ENCODE data around the gene NRG3.
"Not testable (repeated sequence)": the region's sequence is repeated elsewhere in the genome, so short reads cannot be mapped to it uniquely, and the experiment has no call there.

The NRG3 gene

DNA sequence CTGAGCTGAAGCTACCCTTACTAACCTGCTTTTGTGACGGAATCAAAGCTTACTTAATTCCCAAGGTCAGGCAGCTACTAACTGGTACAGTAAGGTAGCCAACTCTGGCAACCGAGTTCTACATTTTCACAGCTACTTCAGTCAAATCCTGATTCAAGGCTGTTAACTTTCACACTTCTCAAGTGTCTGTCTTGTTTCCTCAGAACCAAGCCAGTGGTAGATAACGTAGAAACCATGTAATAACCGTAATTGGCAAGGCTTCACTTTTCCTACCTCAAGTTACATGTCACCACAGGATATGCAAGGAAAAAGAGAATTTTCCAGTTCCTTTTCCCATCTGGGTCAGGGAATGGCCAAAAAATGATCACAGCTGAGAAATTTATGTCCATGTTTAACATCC, 746.7 kb downstream of the NRG3 start:
- no peak for DNase-seq

DNA sequence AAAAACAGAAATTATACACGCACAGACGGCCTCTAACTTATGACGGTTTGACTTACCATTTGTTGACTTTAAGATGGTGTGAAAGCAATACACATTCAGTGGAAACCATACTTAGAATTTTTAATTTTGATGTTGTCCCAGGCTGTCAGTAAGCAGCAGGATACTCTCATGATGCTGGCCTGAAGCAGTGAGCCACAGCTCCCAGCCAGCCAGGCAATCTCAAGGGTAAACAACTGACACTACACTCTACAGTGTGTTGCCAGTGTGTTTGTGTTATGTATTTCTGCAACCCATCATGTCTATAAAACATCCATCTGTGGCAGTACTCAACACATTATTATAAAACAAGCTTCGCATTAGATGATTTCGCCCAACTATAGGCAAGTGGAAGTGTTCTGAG, 747.5 kb downstream of the NRG3 start:
- no peak for DNase-seq

DNA sequence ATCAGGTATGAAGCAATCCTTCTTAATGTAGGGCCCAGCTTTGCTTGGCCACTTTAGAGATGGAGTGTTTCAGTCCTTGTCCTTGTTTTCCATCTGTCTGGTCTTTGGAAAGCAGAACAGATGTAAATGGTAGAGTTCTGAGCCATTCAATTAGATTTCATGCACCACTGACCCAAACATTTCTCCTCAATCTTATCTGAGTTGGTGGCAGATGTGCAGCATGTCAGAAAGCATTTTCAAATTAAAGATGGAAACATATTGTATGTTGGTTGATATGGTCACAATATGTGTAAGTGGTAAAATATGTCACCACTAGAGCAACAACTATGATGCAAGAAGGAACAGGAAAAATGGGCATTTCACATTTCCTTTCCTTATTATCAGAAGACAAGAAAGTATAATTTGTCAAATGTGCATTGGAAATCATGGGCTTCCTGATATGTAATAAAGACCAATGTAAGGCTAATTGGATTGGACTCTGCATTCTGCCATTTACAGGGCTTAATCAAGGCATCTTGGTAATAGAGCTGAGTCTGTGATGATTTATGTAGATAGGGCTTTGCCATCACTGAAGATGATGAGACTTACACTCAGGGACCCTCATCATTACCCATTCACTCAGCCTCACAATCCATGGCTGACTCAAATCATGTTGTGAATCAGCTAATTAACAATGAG, 750.7 kb downstream of the NRG3 start:
- DNase-seq = no peak

GRCh38 chr10:82628373-82628772, 753.4 kb downstream of the NRG3 start:
- no peak for DNase-seq

DNA sequence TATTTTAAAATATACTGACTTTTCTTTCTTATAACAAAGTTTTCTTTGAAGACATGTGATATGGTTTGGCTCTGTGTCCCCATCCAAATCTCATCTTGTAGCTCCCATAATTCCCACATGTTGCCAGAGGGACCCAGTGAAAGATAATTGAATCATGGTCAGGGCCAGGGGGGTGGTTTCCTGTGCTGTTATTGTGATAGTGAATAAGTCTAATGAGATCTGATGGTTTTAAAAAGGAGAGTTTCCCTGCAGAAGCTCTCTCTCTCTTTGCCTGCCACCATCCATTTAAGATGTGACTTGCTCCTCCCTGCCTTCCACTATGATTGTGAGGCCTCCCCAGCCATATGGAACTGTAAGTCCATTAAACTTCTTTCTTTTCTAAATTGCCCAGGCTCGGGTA, 768.1 kb downstream of the NRG3 start:
- no peak for DNase-seq

GRCh38 chr10:82643601-82644000, 768.6 kb downstream of the NRG3 start:
- no peak for DNase-seq

DNA sequence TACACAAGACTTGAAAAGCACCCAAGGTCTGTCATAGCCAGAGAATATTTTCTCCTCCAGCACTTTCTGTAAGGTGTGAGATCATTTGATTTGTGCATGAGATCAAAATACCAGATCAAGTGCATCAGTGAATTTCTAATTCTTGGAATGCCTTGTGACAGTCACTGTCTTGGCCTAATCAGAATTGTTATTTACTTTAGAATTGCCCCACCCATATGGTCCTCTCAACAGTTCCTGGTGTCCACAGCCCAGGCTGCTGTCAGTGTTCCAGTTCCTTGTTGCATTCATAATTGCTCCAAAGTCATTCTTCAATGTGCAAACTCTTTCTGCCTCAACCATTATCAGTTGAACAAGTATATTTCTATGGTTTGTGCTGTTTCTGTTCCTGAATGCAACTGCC, 770.2 kb downstream of the NRG3 start:
- no peak for DNase-seq

DNA sequence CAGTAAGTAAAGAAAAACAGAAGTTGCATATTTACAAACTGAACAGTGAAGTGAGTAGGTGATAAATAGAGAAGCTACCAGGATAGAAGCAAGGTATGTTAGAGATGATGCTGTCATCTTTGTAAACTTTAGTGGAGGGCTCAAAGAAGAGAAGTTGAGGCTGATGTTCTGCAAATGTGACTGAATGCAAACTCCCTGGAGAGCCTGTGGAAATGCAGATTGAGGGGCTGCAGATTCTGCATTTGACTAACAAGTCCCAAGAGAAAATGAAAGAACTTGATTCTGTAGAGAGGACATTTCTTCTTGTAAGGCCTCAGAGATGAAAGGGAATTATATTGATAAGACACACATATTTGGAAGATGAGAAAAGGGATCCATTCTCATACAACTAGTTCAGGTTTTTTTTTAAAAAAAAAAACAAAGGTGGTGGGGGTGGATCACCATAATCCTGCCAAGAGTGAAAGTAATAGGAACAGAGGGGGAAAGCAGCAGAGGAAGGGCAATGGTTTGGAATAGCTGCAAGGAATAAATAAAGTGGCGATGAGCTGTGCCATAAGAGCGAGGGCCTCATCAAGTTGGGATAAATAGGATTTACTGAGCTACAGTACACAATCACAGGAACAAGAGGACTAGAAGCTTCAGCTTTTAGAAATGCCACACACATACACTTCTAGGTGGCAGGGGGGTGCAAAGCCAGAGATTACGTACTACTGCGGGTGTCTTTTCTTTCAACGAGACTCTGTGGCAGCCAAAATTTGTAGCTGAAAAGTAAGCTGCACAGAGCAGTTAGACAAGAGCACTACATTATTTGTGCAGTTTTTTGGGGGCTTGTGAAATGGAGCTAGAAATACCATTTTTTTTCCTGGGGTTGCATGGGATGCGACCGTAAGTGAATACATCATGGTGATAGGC, 778.5 kb downstream of the NRG3 start:
- no peak for DNase-seq

DNA sequence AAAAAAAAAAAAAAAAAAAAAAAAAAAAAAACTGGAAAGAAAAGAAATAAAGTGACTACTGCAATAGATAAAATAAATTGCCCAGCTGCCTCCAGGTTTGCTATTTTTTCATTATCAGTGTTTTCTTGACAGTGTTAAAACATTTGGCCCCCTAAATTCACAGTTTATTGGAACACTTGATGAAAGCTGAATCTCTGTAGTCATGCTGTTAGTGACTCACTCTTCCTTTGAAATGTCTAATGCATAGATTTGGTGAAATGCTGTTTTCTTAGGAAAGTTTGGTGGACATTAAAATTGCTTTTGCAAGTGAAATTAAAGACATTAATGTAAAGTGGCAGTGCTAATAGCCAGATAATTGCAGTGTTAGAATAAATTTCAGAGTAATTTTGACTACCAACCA, 785.2 kb downstream of the NRG3 start:
- DNase-seq = no peak

GRCh38 chr10:82660986-82661385, 786.0 kb downstream of the NRG3 start:
- DNase-seq = no peak

DNA sequence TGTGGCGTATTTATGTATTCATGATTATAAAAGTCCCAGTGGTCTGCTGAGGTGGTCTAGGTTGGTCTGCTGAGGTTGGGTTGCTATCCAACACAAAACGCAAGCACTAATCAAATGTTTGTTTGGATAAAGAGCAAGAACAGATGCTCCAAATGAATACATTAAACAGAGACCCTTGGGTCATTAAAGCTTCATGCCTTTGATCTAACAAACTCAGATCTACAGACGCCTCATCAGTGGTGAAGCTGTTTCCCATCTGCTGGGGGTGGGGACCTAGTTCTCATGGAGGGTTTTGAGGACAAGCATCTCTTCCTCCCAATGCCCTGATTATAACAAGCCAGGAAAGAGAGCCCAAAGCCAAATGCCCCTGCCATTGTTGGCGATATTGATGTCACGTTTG, 786.7 kb downstream of the NRG3 start:
- no peak for DNase-seq

DNA sequence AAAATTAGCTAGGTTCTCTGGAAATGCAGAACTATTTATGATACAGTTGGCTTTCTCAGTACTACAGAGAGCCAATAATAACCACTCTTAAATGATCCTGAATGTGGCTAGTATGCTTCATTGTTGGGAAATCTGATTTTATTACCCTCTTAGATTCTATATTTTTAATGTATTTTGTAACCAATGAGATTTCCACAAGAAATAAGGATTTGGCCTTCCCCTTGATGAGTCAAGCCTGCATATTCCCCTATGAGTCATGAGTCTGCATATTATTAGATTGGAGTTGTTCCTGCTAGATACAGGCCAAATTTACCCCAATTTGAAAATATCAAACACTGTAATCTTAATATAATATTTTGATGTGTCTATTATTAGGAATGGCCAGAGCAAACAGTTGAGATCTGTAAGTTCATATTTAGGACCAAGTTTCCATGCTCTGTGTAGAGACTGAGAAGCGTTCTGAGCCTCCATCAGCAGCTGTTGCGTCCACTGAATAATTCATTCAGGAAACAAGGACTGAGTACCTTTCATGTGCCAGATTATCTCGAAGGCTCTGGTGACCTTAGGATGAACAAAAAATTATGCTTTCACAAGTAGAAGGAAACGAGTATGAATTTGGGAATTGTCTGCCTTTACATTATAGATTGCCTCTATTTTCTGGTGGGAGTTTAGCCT, 793.4 kb downstream of the NRG3 start:
- DNase-seq = no peak

- no peak for DNase-seq
Measured at GRCh38 chr10:82674036-82674435, 799.0 kb downstream of the NRG3 start.

DNA sequence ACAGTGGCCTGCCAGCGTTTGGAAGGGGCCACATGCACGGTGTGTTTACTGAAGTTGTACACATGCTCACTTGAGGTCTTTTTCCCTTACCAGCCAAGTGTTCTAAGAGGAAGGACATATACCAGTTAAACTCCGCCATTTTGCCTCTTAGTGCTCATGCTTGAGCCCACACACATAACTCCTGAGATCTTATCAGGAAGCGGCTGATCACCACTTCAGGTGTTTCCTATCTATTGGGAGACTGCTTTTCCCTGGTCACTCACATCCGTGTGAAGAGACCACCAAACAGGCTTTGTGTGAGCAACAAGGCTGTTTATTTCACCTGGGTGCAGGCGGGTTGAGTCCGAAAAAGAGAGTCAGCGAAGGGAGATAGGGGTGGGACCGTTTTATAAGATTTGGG, 802.9 kb downstream of the NRG3 start:
- not testable (repeated sequence) for DNase-seq

GRCh38 chr10:82678451-82678850, 803.5 kb downstream of the NRG3 start:
- DNase-seq = not testable (repeated sequence)

DNA sequence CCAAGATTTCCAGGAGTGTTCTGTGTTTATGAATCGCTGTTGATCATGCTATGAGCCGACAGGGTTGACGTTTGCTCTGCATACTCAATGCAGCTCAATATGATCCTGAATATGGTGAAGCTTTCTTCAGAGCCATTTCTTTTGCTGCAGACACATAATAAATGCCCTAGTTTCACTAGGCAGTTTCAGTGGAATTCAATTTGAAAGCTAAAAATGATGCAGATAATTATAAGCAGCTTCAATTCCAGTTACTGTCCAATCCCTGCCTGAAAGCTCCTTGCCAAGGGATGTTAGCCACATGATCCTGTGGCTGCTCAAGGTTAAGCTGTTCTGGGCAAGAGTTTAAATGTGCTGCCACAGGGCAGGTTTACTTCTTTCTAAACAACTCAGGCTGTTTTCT, 805.6 kb downstream of the NRG3 start:
- no peak for DNase-seq

- no peak for DNase-seq
Measured at GRCh38 chr10:82683945-82684344, 809.0 kb downstream of the NRG3 start.

DNA sequence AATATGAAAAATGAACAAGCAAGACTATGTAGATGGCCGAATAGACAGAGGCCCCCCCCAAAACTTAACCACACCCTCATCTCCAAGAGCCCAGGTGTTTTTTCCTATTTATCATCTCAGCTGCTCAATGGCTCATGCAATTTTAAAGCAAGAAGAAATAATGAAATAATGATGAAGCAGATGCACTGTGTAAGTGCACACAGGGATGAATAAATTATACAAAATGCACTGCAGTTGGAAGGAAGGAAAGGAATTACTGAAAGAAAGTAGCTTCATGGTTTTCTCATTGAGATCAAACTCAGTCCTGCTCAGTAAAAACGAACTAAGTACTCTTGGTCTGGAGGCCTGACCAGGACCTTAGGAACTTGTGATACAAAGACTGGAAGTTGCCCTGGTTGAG, 810.1 kb downstream of the NRG3 start:
- no peak for DNase-seq

DNA sequence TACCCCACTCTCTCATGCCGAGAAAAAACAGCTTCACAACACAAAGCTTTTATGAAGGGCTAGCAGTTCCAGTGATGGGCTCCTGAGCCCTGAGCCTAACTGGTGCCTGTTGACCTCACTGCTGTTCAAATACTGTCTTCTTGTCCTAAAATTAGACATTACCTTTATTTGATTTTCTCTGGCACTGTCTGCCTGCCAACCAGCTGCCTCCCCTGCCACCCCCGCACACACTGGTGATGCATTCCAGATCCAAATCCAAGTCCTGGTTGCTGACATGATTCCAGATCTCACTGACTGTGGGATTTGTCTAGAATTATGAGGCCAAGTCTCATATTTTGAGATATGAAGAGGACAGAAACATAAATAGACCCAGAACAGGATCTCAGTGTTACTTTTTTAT, 816.2 kb downstream of the NRG3 start:
- DNase-seq = no peak

DNA sequence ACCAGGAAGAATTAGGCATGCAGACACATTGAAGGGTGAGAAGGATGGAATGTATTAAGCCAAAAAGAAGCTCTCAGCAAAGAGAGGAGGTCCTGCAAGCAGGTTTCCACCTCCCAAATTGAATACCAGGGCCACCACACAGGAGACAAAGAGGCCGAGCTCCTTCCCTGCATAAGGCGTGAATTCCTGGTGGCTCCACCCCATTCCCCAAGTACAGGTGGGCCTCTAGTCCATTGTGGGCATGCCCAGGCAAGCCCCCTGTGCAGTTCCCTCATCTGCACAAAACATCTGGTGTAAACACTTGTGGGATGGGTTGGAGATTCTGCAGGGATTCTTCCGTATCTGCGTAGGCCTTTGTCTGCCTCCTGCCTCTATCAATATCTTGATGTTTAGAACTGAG, 817.5 kb downstream of the NRG3 start:
- DNase-seq = no peak

DNA sequence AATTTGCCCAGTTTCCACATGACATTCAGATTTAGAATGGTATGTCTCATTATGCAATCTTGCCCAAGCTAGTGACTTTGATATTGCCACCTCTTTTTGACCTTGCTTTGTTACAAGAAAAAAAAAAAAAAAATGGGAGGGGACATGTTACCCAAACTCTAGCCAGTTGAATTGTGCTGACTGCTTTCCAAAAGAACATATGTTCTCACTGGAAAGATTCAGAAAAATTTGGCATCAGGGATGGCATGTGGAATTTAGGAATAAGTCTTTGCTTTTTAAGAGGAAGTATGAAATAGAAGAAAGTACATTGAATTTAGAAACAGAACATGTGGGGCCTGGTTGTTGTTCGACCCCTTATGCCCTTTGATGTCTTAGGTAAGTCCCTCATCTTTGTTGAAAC, 846.8 kb downstream of the NRG3 start:
- no peak for DNase-seq

DNA sequence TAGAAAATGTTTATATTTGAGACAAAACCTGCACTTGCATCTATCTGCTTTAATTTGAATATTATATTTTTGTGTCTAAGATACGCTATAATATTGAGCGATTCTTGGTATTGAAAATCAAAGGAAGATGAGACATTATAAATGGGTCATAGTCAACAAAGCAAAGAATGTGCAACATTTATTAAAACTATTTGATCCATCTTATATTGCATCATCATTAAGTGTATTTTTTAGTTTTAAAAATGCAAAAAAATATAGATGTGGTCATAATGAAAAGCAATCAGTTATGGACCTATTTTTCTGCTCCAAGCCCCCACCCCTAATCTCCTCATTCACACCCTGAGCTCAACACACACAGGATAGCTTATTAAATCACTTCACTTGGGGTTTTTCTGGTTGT, 847.3 kb downstream of the NRG3 start:
- DNase-seq = no peak

DNA sequence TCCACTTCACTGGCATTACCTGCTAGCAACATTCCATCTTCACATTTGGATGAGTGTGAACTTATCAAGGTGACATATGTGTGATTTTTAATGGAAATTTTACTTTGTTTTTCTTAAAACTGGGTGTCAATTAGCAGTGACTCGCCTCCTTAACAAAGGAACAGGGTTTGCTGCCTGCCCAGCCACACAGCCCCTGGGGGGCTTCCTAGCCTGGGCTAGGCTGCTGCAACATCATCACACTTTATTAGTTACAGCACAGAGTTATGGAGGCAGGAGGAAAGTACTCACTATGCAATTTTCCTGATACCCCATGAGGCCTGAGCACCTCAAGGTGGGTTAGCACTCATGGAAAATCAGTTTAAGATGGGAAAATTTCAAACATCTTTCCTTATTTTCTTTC, 861.3 kb downstream of the NRG3 start:
- DNase-seq = no peak

- DNase-seq = no peak
Measured at GRCh38 chr10:82737549-82737948, 862.6 kb downstream of the NRG3 start.
